ENCODE results near the gene SMAD7.
"Not testable (repeated sequence)": the region's sequence is repeated elsewhere in the genome, so short reads cannot be mapped to it uniquely, and the experiment has no call there.

The SMAD7 gene

GRCh38 chr18:48871391-48872166 lies 79.2 kb downstream of the SMAD7 start:
- H3K27ac ChIP-seq: no peak overlapping the region
- no peak for DNase-seq (ENCODE audit: low read depth, low spot score)

GRCh38 chr18:48870926-48871325 lies 79.8 kb downstream of the SMAD7 start:
- H3K27ac ChIP-seq; DNase-seq (ENCODE audit: low read depth, low spot score): not testable (repeated sequence)

All from epithelial cell of prostate (primary cell).